Spinal cord (tissue), 10 donors: ENCODE measurements around the gene PADI6. TPM values are rescaled to one million over a fixed set of nuclear protein-coding genes. Genes with fewer than 3 reads are reported as not detected.
"Not testable (repeated sequence)": the region's sequence is repeated elsewhere in the genome, so short reads cannot be mapped to it uniquely, and the experiment has no call there.

Source experiments
- DNase-seq, 6 donors: peaks; one replicate each; pipeline versions ENCODE4 v3.0.0 to v3.0.0-alpha.2; 2013 to 2015; ENCODE audit warnings: low spot score in 6 of 6, low read depth in 4 of 6
- H3K27ac ChIP-seq: one replicate; pipeline ENCODE4 v1.5.1; 2013; ENCODE audit warnings: low read depth, low read length, control low read depth
- H3K27me3 ChIP-seq: one replicate; pipeline ENCODE4 v1.6.1; 2013; ENCODE audit warnings: low read length; ENCODE audit not compliant: control insufficient read depth, insufficient read depth
- H3K36me3 ChIP-seq: one replicate; pipeline ENCODE4 v1.6.1; 2013; ENCODE audit warnings: low read length; ENCODE audit not compliant: control insufficient read depth, insufficient read depth
- H3K4me1 ChIP-seq: one replicate; pipeline ENCODE4 v1.6.1; 2013; ENCODE audit warnings: low read length; ENCODE audit not compliant: control insufficient read depth, insufficient read depth
- H3K4me3 ChIP-seq: one replicate; pipeline ENCODE4 v1.5.1; 2013; ENCODE audit warnings: low read depth, low read length, control low read depth
- H3K9me3 ChIP-seq: one replicate; pipeline ENCODE4 v1.6.1; 2013; ENCODE audit warnings: low read length; ENCODE audit not compliant: control insufficient read depth, insufficient read depth
- WGBS: methylation state at CpG from one replicate; pipeline ENCODE4 v1.1.5; 2013; ENCODE audit warnings: missing lambda C conversion rate; ENCODE audit not compliant: insufficient coverage; 5-methylcytosine and 5-hydroxymethylcytosine counted together
- polyA plus RNA-seq, 2 donors: library from polyadenylated mRNA; unstranded; fragments of 120-200 nt; gene quantifications; one replicate each; pipeline ENCODE4 v1.2.1, GENCODE V29; 2013; ENCODE audit not compliant: insufficient read length in 2 of 2
- total RNA-seq, 2 donors: library from RNA; depleted of rRNA in 1 of 2; stranded (reverse); fragments of 120-200 nt in 1 of 2; fragments of >200 nt in 1 of 2; gene quantifications; one replicate each; pipeline versions ENCODE4 v1.2.3 to v1.2.4, GENCODE V29; 2013 to 2014
- donor health status: healthy.

The PADI6 gene
- total and polyA plus RNA-seq, 4 donors: not detected

- H3K27me3 ChIP-seq: no peaks in the 10 kb centered on the region
- WGBS: 72% methylated on average over 10 of the region's 11 CpGs
Observed at GRCh38 chr1:17400725-17401341, 28.8 kb downstream of the PADI6 start.

GRCh38 chr1:17401841-17402240 is 29.8 kb downstream of the PADI6 start:
- H3K27ac ChIP-seq: no peak overlapping the region
- H3K4me3 ChIP-seq: no peak overlapping the region
- peaks cover 8% of the 10 kb centered on the region for H3K4me1 ChIP-seq
- 54% methylated on average over 2 of the region's 4 CpGs for WGBS
- no peak for DNase-seq
- peaks cover 10% of the 10 kb centered on the region for H3K36me3 ChIP-seq
- no peaks in the 10 kb centered on the region for H3K9me3 ChIP-seq
- no peaks in the 10 kb centered on the region for H3K27me3 ChIP-seq

More at GRCh38 chr1:17400725-17401341, 28.8 kb downstream of the PADI6 start:
- Histone ChIP-seq H3K36me3 (peaks cover 4% of the 10 kb centered on the region), H3K27ac (no peak overlapping the region), H3K4me1 (peaks cover 2% of the 10 kb centered on the region), H3K4me3 (no peak overlapping the region), H3K9me3 (no peaks in the 10 kb centered on the region)
- no peak for DNase-seq

- Histone ChIP-seq H3K4me1 (peaks cover 8% of the 10 kb centered on the region), H3K4me3 (no peak overlapping the region), H3K36me3 (peaks cover 18% of the 10 kb centered on the region), H3K27me3 (no peaks in the 10 kb centered on the region), H3K9me3 (no peaks in the 10 kb centered on the region), H3K27ac (no peak overlapping the region)
- no peak for DNase-seq
- 41% methylated on average over 3 of the region's 3 CpGs for WGBS
Observed at GRCh38 chr1:17403081-17403480, 31.1 kb downstream of the PADI6 start.

- no peaks in the 10 kb centered on the region for H3K27me3 ChIP-seq
- peaks cover 29% of the 10 kb centered on the region for H3K36me3 ChIP-seq
- H3K4me3 ChIP-seq: no peak overlapping the region
- 71% methylated on average over 12 of the region's 15 CpGs for WGBS
- DNase-seq: no peak
- no peaks in the 10 kb centered on the region for H3K9me3 ChIP-seq
- no peak overlapping the region for H3K27ac ChIP-seq
- peaks cover 8% of the 10 kb centered on the region for H3K4me1 ChIP-seq
Observed at GRCh38 chr1:17404034-17404684, 32.2 kb downstream of the PADI6 start.

GRCh38 chr1:17404820-17405219 is 32.8 kb downstream of the PADI6 start:
- WGBS: 78% methylated on average over 3 of the region's 6 CpGs
- no peaks in the 10 kb centered on the region for H3K9me3 ChIP-seq
- no peak overlapping the region for H3K4me3 ChIP-seq
- peaks cover 8% of the 10 kb centered on the region for H3K4me1 ChIP-seq
- no peak for DNase-seq
- no peak overlapping the region for H3K27ac ChIP-seq
- peaks cover 35% of the 10 kb centered on the region for H3K36me3 ChIP-seq
- H3K27me3 ChIP-seq: no peaks in the 10 kb centered on the region

- Histone ChIP-seq H3K4me1 (peaks cover 8% of the 10 kb centered on the region), H3K27me3 (no peaks in the 10 kb centered on the region), H3K9me3 (no peaks in the 10 kb centered on the region), H3K4me3 (no peak overlapping the region), H3K27ac (no peak overlapping the region), H3K36me3 (peaks cover 47% of the 10 kb centered on the region)
- peak; percentile 31 to 88 (median 46) for DNase-seq
- 36% methylated on average over 13 of the region's 15 CpGs for WGBS
Observed at GRCh38 chr1:17405898-17406759, 34.1 kb downstream of the PADI6 start.

- not testable (repeated sequence) for H3K4me3 ChIP-seq, H3K9me3 ChIP-seq, H3K27ac ChIP-seq, H3K4me1 ChIP-seq, DNase-seq, H3K27me3 ChIP-seq
- H3K36me3 ChIP-seq: peaks cover 52% of the 10 kb centered on the region
- WGBS: 83% methylated on average over 7 of the region's 16 CpGs
Observed at GRCh38 chr1:17406760-17407475, 34.9 kb downstream of the PADI6 start.

- H3K27ac ChIP-seq, H3K4me1 ChIP-seq, H3K4me3 ChIP-seq, H3K9me3 ChIP-seq, H3K27me3 ChIP-seq, DNase-seq: not testable (repeated sequence)
- 93% methylated on average over 19 of the region's 30 CpGs for WGBS
- peaks cover 62% of the 10 kb centered on the region for H3K36me3 ChIP-seq
Observed at GRCh38 chr1:17407786-17408514, 36.0 kb downstream of the PADI6 start.

- no peak for DNase-seq
- no peaks in the 10 kb centered on the region for H3K9me3 ChIP-seq
- peaks cover 75% of the 10 kb centered on the region for H3K36me3 ChIP-seq
- WGBS: 94% methylated on average over 10 of the region's 10 CpGs
- H3K4me1 ChIP-seq: peaks cover 8% of the 10 kb centered on the region
- H3K27ac ChIP-seq: no peak overlapping the region
- no peak overlapping the region for H3K4me3 ChIP-seq
- no peaks in the 10 kb centered on the region for H3K27me3 ChIP-seq
Observed at GRCh38 chr1:17409391-17409811, 37.4 kb downstream of the PADI6 start.
